GM12878 (cell line): ENCODE results near the gene SLC2A9. TPM values are rescaled to one million over a fixed set of nuclear protein-coding genes. Genes with fewer than 3 reads are reported as not detected.

Experiments
- ATAC-seq: fragments of 200-7000 bp; cut with Tn5 transposase; 3 replicates; pipeline ENCODE4 v1.9.1; 2020; ENCODE audit warnings: mild to moderate bottlenecking, moderate library complexity
- BruUV-seq: library from RNA; stranded (reverse); fragments of 400-500 nt; replicated peaks from 2 replicates; lab custom pipeline; 2021; lab: Mats Ljungman, UMichigan
- CTCF ChIA-PET: fragments of 300-600 bp; sonication (Branson Sonifier 250); formaldehyde crosslinking; extraction: SDS; loops from one replicate; lab custom pipeline; 2021; ENCODE audit warnings: inconsistent platforms; lab: Yijun Ruan, JAX
- POLR2A ChIA-PET: fragments of 350-600 bp; formaldehyde crosslinking; extraction: SDS; loops from one replicate; lab custom pipeline; 2021; ENCODE audit warnings: inconsistent platforms; lab: Charles Lee
- RAD21 ChIA-PET: fragments of 300-600 bp; sonication (Branson Sonifier 250); formaldehyde crosslinking; loops from one replicate; lab custom pipeline; 2023; ENCODE audit warnings: antibody characterized with exemption; ENCODE audit not compliant: unreplicated experiment; lab: Charles Lee
- SMC1A ChIA-PET: fragments of 300-600 bp; sonication (Branson Sonifier 250); formaldehyde crosslinking; loops from one replicate; lab custom pipeline; 2023; ENCODE audit not compliant: unreplicated experiment, uncharacterized antibody; lab: Charles Lee
- DNase-seq: peaks from one replicate; pipeline ENCODE4 v3.0.0-alpha.2; 2011; ENCODE audit warnings: low read depth, low spot score
- FAIRE-seq: peaks from 3 replicates; lab custom pipeline; 2011; peaks lifted over from hg19 to GRCh38; lab: Jason Lieb, UNC
- H2AFZ ChIP-seq: 2 replicates; pipeline ENCODE4 v1.6.0; 2011; ENCODE audit warnings: low read depth, low read length, control low read depth; ENCODE audit not compliant: control insufficient read depth
- H3K27ac ChIP-seq: 2 replicates; pipeline ENCODE4 v1.5.1; 2011; ENCODE audit warnings: control low read depth; ENCODE audit not compliant: control insufficient read depth, insufficient read depth
- H3K27me3 ChIP-seq, 2 experiments: replicated peaks in 1 of 2; 2 replicates each; pipeline versions ENCODE4 v1.6.0 to v1.6.1; 2011; ENCODE audit warnings: low read length in 1 of 2; ENCODE audit not compliant: control insufficient read depth in 2 of 2, insufficient read depth in 2 of 2
- H3K36me3 ChIP-seq, 2 experiments: 2 replicates each; pipeline ENCODE4 v1.5.1; 2011; ENCODE audit warnings: low read length in 1 of 2; ENCODE audit not compliant: control insufficient read depth in 2 of 2, insufficient read depth in 2 of 2
- H3K4me1 ChIP-seq: 2 replicates; pipeline ENCODE4 v1.6.1; 2011; ENCODE audit warnings: mild to moderate bottlenecking, low read length, moderate library complexity, mixed read lengths; ENCODE audit not compliant: control insufficient read depth, insufficient read depth
- H3K4me2 ChIP-seq: 2 replicates; pipeline ENCODE4 v1.6.0; 2011; ENCODE audit warnings: control low read depth; ENCODE audit not compliant: control insufficient read depth, insufficient read depth
- H3K4me3 ChIP-seq: fragments of 200-600 bp; sonication (generic); 2 replicates; pipeline ENCODE4 v1.5.1; 2016
- H3K79me2 ChIP-seq: 2 replicates; pipeline ENCODE4 v1.6.0; 2011; ENCODE audit warnings: low read length; ENCODE audit not compliant: control insufficient read depth, insufficient read depth
- H3K9ac ChIP-seq: 2 replicates; pipeline ENCODE4 v1.8.0; 2011; ENCODE audit warnings: low read length, control low read depth, mixed read lengths; ENCODE audit not compliant: control insufficient read depth, insufficient read depth
- H3K9me3 ChIP-seq: replicated peaks from 3 replicates; pipeline ENCODE4 v1.5.1; 2011; ENCODE audit warnings: mild to moderate bottlenecking, low read length; ENCODE audit not compliant: control insufficient read depth, insufficient read depth
- H4K20me1 ChIP-seq: 2 replicates; pipeline ENCODE4 v1.6.0; 2011; ENCODE audit not compliant: control insufficient read depth, insufficient read depth
- BHLHE40 ChIP-seq, 2 experiments: fragments of 450-650 bp in 1 of 2; IDR thresholded peaks; 2 replicates each; pipeline ENCODE4 v1.6.1; 2011 to 2017; ENCODE audit warnings: low read depth in 2 of 2, borderline replicate concordance in 1 of 2, improper control_type of control experiment in 1 of 2, low read length in 1 of 2, mild to moderate bottlenecking in 1 of 2
- EP300 ChIP-seq, 2 experiments: fragments of 150-350 bp in 1 of 2; IDR thresholded peaks; 2 replicates each; pipeline ENCODE4 v1.6.1; 2011 to 2012; ENCODE audit warnings: low read depth in 2 of 2, low read length in 2 of 2, borderline replicate concordance in 1 of 2, improper control_type of control experiment in 1 of 2, inconsistent platforms in 1 of 2; ENCODE audit not compliant: control insufficient read depth in 1 of 2
- ETV6 ChIP-seq, 2 experiments: fragments of 450-650 bp in 1 of 2; IDR thresholded peaks in 1 of 2; conservative IDR thresholded peaks in 1 of 2; 2 replicates each; pipeline ENCODE4 v1.6.1; 2014; ENCODE audit warnings: antibody characterized with exemption in 1 of 2, borderline replicate concordance in 1 of 2, low read depth in 1 of 2, mild to moderate bottlenecking in 1 of 2, moderate library complexity in 1 of 2
- GATAD2B ChIP-seq: fragments of 450-650 bp; conservative IDR thresholded peaks from 2 replicates; pipeline ENCODE4 v1.6.1; 2017; ENCODE audit warnings: low read depth, mild to moderate bottlenecking, moderate library complexity
- KAT2A ChIP-seq: conservative IDR thresholded peaks from 2 replicates; pipeline ENCODE4 v1.6.1; 2011; ENCODE audit warnings: low read depth, low read length; ENCODE audit not compliant: control insufficient read depth
- MEF2A ChIP-seq: IDR thresholded peaks from 2 replicates; pipeline ENCODE4 v1.6.1; 2011; ENCODE audit warnings: low read depth, mild to moderate bottlenecking, low read length, moderate library complexity; ENCODE audit not compliant: insufficient read depth
- MTA2 ChIP-seq: fragments of 450-650 bp; IDR thresholded peaks from 2 replicates; pipeline ENCODE4 v1.6.1; 2016; ENCODE audit warnings: low read depth, mild to moderate bottlenecking, moderate library complexity
- NFXL1 ChIP-seq: fragments of 450-650 bp; IDR thresholded peaks from 2 replicates; pipeline ENCODE4 v1.6.1; 2017; ENCODE audit warnings: antibody characterized with exemption, mild to moderate bottlenecking, borderline replicate concordance
- PBX3 ChIP-seq: IDR thresholded peaks from 2 replicates; pipeline ENCODE4 v1.6.1; 2011; ENCODE audit warnings: mild to moderate bottlenecking, low read depth, low read length, moderate library complexity; ENCODE audit not compliant: insufficient replicate concordance
- PML ChIP-seq: IDR thresholded peaks from 2 replicates; pipeline ENCODE4 v1.6.1; 2012; ENCODE audit warnings: low read length, inconsistent platforms
- RCOR1 ChIP-seq: conservative IDR thresholded peaks from 2 replicates; pipeline ENCODE4 v1.6.1; 2012; ENCODE audit warnings: low read depth, low read length, improper control_type of control experiment
- ZSCAN29 ChIP-seq: fragments of 450-650 bp; IDR thresholded peaks from 2 replicates; pipeline ENCODE4 v1.6.1; 2017; ENCODE audit warnings: mild to moderate bottlenecking, moderate library complexity
- WGBS: methylation state at CpG from one replicate; pipeline ENCODE4 v1.1.6; 2016; ENCODE audit warnings: low lambda C conversion rate; ENCODE audit not compliant: insufficient replicate concordance, insufficient coverage; ENCODE audit errors: missing lambda C conversion rate; 5-methylcytosine and 5-hydroxymethylcytosine counted together
- in situ Hi-C: fragments of 300-500 bp; cut with MboI; formaldehyde crosslinking; loops from 9 replicates; pipeline ENCODE4 v1.14.3; 2018; ENCODE audit warnings: mixed read lengths
- intact Hi-C: fragments of 100-400 bp; cut with micrococcal nuclease; formaldehyde crosslinking; loops from one replicate; pipeline ENCODE4 v1.14.2; 2022; ENCODE audit not compliant: unreplicated experiment
- polyA plus RNA-seq, 11 experiments: library from polyadenylated mRNA; depleted of rRNA in 4 of 11; unstranded in 6 of 11; stranded (reverse) in 5 of 11; fragments of >200 nt; fragmentation: Nextera tagmentation in 4 of 11; fragmentation: Illumina TruSeq in 1 of 11; extraction: Ambion mirVana in 4 of 11; extraction: Trizol in 1 of 11; gene quantifications; 1 replicate in 1 of 11; 2 replicates in 10 of 11; pipeline versions ENCODE4 v1.2.1 to v1.2.3, GENCODE V29; 2011 to 2016; ENCODE audit warnings: inconsistent platforms in 2 of 11, missing spikeins in 2 of 11, low read depth in 1 of 11
- total RNA-seq, 4 experiments: library from RNA; depleted of rRNA in 3 of 4; stranded (reverse); fragments of >200 nt in 3 of 4; fragmentation: Illumina TruSeq in 1 of 4; extraction: Trizol in 1 of 4; gene quantifications; 2 replicates each; pipeline versions ENCODE4 v1.2.1 to v1.2.3, GENCODE V29; 2013 to 2021
- TF ChIP-seq, protein P1 (sequence below): fragments of 450-650 bp; formaldehyde crosslinking; IDR thresholded peaks from 2 replicates; pipeline ENCODE4 v1.4.0; 2022; ENCODE audit warnings: mild to moderate bottlenecking, moderate library complexity

Gene SLC2A9
- total and polyA plus RNA-seq, 10 of the 15 experiments (the other 5 are each of a cell fraction or from before 2014, with no cell fraction given) = 0.28 to 2.8 (median 1.2) TPM

GRCh38 chr4:9859810-9860209 is 161.5 kb downstream of the SLC2A9 start:
- in situ Hi-C loops (no loop called here), intact Hi-C loops (no loop called here)
- ChIA-PET POLR2A (interaction anchor here (0.6 kb wide), 1 partner anchor 16 kb away, joined by 4 read pairs; no protein-coding TSS in a partner anchor), CTCF (no interaction called here), SMC1A (interaction anchor here (1.7 kb wide), 1 partner anchor 155 kb away, joined by 6 read pairs; no protein-coding TSS in a partner anchor), RAD21 (no interaction called here)
- H3K79me2 ChIP-seq = no peaks in the 10 kb centered on the region
- 15% methylated on average over 6 of the region's 6 CpGs for WGBS
- H3K4me1 ChIP-seq = no peaks in the 10 kb centered on the region
- no peak overlapping the region for H3K4me3 ChIP-seq
- no peaks in the 10 kb centered on the region; the same call in 2 of the 3 replicates for H3K9me3 ChIP-seq
- TF ChIP-seq GATAD2B = no peak
- no peak for TF ChIP-seq ETV6 (conservative IDR thresholded peaks at IDR 0.05 in 1 of 2, IDR thresholded peaks at IDR 0.05 in 1 of 2; ENCODE audit: borderline replicate concordance in 1 of 2, low read depth in 1 of 2)
- TF ChIP-seq PBX3 = no peak
- TF ChIP-seq EP300 (IDR thresholded peaks at IDR 0.05; ENCODE audit: borderline replicate concordance in 1 of 2, control insufficient read depth in 1 of 2, low read depth in 2 of 2, low read length in 2 of 2) = no peak
- TF ChIP-seq, protein P1, sequence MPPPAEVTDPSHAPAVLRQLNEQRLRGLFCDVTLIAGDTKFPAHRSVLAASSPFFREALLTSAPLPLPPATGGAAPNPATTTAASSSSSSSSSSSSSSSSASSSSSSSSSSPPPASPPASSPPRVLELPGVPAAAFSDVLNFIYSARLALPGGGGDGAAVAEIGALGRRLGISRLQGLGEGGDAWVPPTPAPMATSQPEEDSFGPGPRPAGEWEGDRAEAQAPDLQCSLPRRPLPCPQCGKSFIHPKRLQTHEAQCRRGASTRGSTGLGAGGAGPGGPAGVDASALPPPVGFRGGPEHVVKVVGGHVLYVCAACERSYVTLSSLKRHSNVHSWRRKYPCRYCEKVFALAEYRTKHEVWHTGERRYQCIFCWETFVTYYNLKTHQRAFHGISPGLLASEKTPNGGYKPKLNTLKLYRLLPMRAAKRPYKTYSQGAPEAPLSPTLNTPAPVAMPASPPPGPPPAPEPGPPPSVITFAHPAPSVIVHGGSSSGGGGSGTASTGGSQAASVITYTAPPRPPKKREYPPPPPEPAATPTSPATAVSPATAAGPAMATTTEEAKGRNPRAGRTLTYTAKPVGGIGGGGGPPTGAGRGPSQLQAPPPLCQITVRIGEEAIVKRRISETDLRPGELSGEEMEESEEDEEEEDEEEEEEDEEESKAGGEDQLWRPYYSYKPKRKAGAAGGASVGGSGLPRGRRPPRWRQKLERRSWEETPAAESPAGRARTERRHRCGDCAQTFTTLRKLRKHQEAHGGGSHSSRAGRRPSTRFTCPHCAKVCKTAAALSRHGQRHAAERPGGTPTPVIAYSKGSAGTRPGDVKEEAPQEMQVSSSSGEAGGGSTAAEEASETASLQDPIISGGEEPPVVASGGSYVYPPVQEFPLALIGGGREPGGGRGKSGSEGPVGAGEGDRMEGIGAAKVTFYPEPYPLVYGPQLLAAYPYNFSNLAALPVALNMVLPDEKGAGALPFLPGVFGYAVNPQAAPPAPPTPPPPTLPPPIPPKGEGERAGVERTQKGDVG (CRISPR knock-in tag) = no peak
- no peak for TF ChIP-seq RCOR1
- TF ChIP-seq ZSCAN29 = no peak
- TF ChIP-seq BHLHE40 (IDR thresholded peaks at IDR 0.05; ENCODE audit: borderline replicate concordance in 1 of 2, low read depth in 2 of 2, low read length in 1 of 2) = no peak
- TF ChIP-seq PML = no peak
- no peak for TF ChIP-seq MEF2A
- TF ChIP-seq KAT2A = no peak
- TF ChIP-seq MTA2 = no peak
- no peak for TF ChIP-seq NFXL1
- no peaks in the 10 kb centered on the region for H3K27me3 ChIP-seq
- no peak overlapping the region for H2AFZ ChIP-seq
- ATAC-seq (no peak), DNase-seq (no peak), FAIRE-seq (no peak)
- H4K20me1 ChIP-seq = no peaks in the 10 kb centered on the region
- no TSS peak for BruUV-seq
- H3K4me2 ChIP-seq = no peak overlapping the region
- H3K9ac ChIP-seq = no peak overlapping the region
- no peak overlapping the region for H3K27ac ChIP-seq
- H3K36me3 ChIP-seq = no peaks in the 10 kb centered on the region
